B cell (primary cell): ENCODE results near the gene GLIPR2. TPM values are rescaled to one million over a fixed set of nuclear protein-coding genes. Genes with fewer than 3 reads are reported as not detected.

Source experiments
- ATAC-seq: fragments of 200-7000 bp; cut with Tn5 transposase; one replicate; pipeline ENCODE4 v1.10.0; 2021; ENCODE audit warnings: low read depth, mild to moderate bottlenecking, moderate number of reproducible peaks, moderate library complexity
- CTCF ChIA-PET: fragments of 350-600 bp; sonication (Branson Sonifier 250); formaldehyde crosslinking; loops from one replicate; lab custom pipeline; 2021; ENCODE audit warnings: antibody characterized with exemption, inconsistent platforms; lab: Charles Lee
- POLR2A ChIA-PET: fragments of 350-600 bp; sonication (Branson Sonifier 250); formaldehyde crosslinking; loops from one replicate; lab custom pipeline; 2021; ENCODE audit warnings: antibody characterized with exemption; lab: Charles Lee
- DNase-seq: peaks from one replicate; pipeline ENCODE4 v3.0.0; 2013
- H2AFZ ChIP-seq: 2 replicates; pipeline ENCODE4 v1.6.1; 2012; ENCODE audit warnings: mild to moderate bottlenecking, low read depth, low read length; ENCODE audit not compliant: insufficient read depth, poor library complexity, severe bottlenecking
- H3K27ac ChIP-seq, 2 donors: 1 replicate in 1 of 2; 2 replicates in 1 of 2; pipeline ENCODE4 v1.5.1; 2012 to 2013; ENCODE audit warnings: low read length in 2 of 2, mild to moderate bottlenecking in 2 of 2, moderate library complexity in 1 of 2
- H3K27me3 ChIP-seq, 4 experiments: fragments of 200-600 bp in 1 of 4; sonication (generic) in 1 of 4; replicated peaks in 1 of 4; 1 replicate in 2 of 4; 2 replicates in 2 of 4; pipeline versions ENCODE4 v1.6.1 to v1.7.0; 2013 to 2016; ENCODE audit warnings: low read length in 3 of 4, mild to moderate bottlenecking in 2 of 4, mixed read lengths in 1 of 4, moderate library complexity in 1 of 4; ENCODE audit not compliant: insufficient read depth in 4 of 4, control insufficient read depth in 3 of 4; ENCODE audit errors: control extremely low read depth in 1 of 4
- H3K36me3 ChIP-seq, 2 experiments: replicated peaks in 1 of 2; 1 replicate in 1 of 2; 2 replicates in 1 of 2; pipeline versions ENCODE4 v1.6.1 to v1.7.1; 2013; ENCODE audit warnings: low read length in 1 of 2; ENCODE audit not compliant: insufficient read depth in 2 of 2, control insufficient read depth in 1 of 2; ENCODE audit errors: control extremely low read depth in 1 of 2, extremely low read depth in 1 of 2
- H3K4me1 ChIP-seq, 2 donors: fragments of 200-600 bp in 1 of 2; sonication (generic) in 1 of 2; 1 replicate in 1 of 2; 2 replicates in 1 of 2; pipeline versions ENCODE4 v1.5.1 to v1.6.1; 2013 to 2017; ENCODE audit warnings: low read length in 2 of 2; ENCODE audit not compliant: control insufficient read depth in 2 of 2, insufficient read depth in 2 of 2
- H3K4me2 ChIP-seq: replicated peaks from 2 replicates; pipeline ENCODE3; 2012; ENCODE audit warnings: mild to moderate bottlenecking, low read depth, low read length; ENCODE audit not compliant: poor library complexity, severe bottlenecking
- H3K4me3 ChIP-seq, 5 experiments: fragments of 200-600 bp in 1 of 5; sonication (generic) in 1 of 5; 1 replicate in 3 of 5; 2 replicates in 2 of 5; pipeline versions ENCODE4 v1.5.1 to v1.7.0; 2011 to 2016; ENCODE audit warnings: low read length in 4 of 5, mild to moderate bottlenecking in 4 of 5, low read depth in 2 of 5, control low read depth in 1 of 5, moderate library complexity in 1 of 5; ENCODE audit not compliant: insufficient read depth in 1 of 5; ENCODE audit errors: control extremely low read depth in 1 of 5, extremely low read depth in 1 of 5
- H3K79me2 ChIP-seq: fragments of 200-600 bp; sonication (generic); one replicate; pipeline ENCODE4 v1.6.0; 2016; ENCODE audit warnings: low read length; ENCODE audit not compliant: control insufficient read depth, insufficient read depth
- H3K9ac ChIP-seq: fragments of 200-600 bp; sonication (generic); 2 replicates; pipeline ENCODE4 v1.6.1; 2017; ENCODE audit warnings: mild to moderate bottlenecking, low read length, moderate library complexity
- H3K9me3 ChIP-seq, 3 donors: one replicate each; pipeline versions ENCODE4 v1.6.1 to v1.7.1; 2013; ENCODE audit warnings: low read length in 2 of 3; ENCODE audit not compliant: control insufficient read depth in 2 of 3, insufficient read depth in 1 of 3; ENCODE audit errors: control extremely low read depth in 1 of 3
- H4K20me1 ChIP-seq: 2 replicates; pipeline ENCODE4 v1.6.0; 2012; ENCODE audit warnings: mild to moderate bottlenecking, low read length; ENCODE audit not compliant: insufficient read depth, control insufficient read depth, poor library complexity, severe bottlenecking
- H3K27ac Mint-ChIP-seq: one replicate; pipeline ENCODE4 v1.8.0; 2021; ENCODE audit warnings: mixed read lengths
- H3K27me3 Mint-ChIP-seq: one replicate; pipeline ENCODE4 v1.8.0; 2021; ENCODE audit warnings: mixed read lengths
- H3K4me1 Mint-ChIP-seq: one replicate; pipeline ENCODE4 v1.8.0; 2021; ENCODE audit warnings: mixed read lengths
- H3K4me3 Mint-ChIP-seq: one replicate; pipeline ENCODE4 v1.8.0; 2021; ENCODE audit warnings: mixed read lengths
- H3K9me3 Mint-ChIP-seq: one replicate; pipeline ENCODE4 v1.8.0; 2022; ENCODE audit warnings: mixed read lengths; ENCODE audit not compliant: insufficient read depth
- EZH2 ChIP-seq: IDR thresholded peaks from 2 replicates; pipeline ENCODE4 v1.6.1; 2012; ENCODE audit warnings: borderline replicate concordance, low read depth, mild to moderate bottlenecking, moderate library complexity, low read length; ENCODE audit not compliant: insufficient read depth, poor library complexity, severe bottlenecking
- WGBS: methylation state at CpG from one replicate; pipeline ENCODE4 v1.1.5; 2013; ENCODE audit warnings: missing lambda C conversion rate; ENCODE audit not compliant: insufficient coverage; 5-methylcytosine and 5-hydroxymethylcytosine counted together
- intact Hi-C: fragments of 100-400 bp; cut with micrococcal nuclease; formaldehyde crosslinking; loops from one replicate; pipeline ENCODE4 v1.10.0; 2022
- polyA plus RNA-seq: library from polyadenylated mRNA; depleted of rRNA; stranded (reverse); fragments of >200 nt; gene quantifications from 2 replicates; pipeline ENCODE4 v1.2.3, GENCODE V29; 2012
- total RNA-seq, 2 donors: library from RNA; stranded (reverse); fragments of 120-200 nt in 1 of 2; gene quantifications; 1 replicate in 1 of 2; 2 replicates in 1 of 2; pipeline versions ENCODE4 v1.2.3 to v1.2.4, GENCODE V29; 2013 to 2022
- TF ChIP-seq, protein P1 (sequence below): fragments of 200-600 bp; IDR thresholded peaks from one replicate; pipeline ENCODE4 v1.8.0; 2022; ENCODE audit warnings: antibody characterized with exemption, mild to moderate bottlenecking

The GLIPR2 gene
- total and polyA plus RNA-seq, 2 donors (not counting 1 experiment from before 2014, with no cell fraction given) = 13.7 to 14.6 TPM

DNA sequence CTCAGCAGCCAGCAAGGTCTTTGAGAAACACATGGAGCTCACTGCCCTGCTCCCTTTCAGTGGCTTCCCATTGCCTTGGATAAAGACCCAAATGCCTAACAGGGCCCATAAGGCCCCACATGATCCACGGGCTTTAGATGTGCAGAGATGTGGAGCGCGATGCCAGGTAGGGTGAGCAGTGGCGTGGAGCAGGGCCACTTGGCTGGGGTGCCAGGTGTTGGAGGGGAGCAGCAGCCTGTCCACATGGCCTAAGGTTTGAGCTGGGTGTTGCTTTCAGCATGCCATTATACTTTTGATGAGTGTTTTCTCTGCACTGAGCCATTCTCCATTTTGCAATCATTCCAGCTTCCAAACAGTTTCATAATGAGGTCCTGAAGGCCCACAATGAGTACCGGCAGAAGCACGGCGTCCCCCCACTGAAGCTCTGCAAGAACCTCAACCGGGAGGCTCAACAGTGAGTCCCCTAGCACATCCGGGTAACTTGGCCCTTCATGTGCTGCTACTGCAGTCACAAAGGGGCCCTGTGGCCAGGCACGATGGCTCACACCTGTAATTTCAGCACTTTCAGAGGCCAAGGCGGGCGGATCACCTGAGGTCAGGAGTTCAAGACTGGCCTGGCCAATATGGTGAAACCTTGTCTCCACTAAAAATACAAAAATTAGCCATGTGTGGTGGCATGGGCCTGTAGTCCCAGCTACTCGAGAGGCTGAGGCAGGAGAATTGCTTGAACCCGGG, 11.1 kb downstream of the GLIPR2 start:
- Histone ChIP-seq H3K9ac (no peak overlapping the region), H3K4me3 (no peak overlapping the region), H3K4me1 (peaks cover 51 to 82% of the 10 kb centered on the region in 2 donors), H3K27me3 (no peaks in the 10 kb centered on the region), H3K4me2 (no peak overlapping the region), H4K20me1 (no peaks in the 10 kb centered on the region), H3K36me3 (peaks cover 0 to 5% of the 10 kb centered on the region in 2 experiments), H3K79me2 (peaks cover 54% of the 10 kb centered on the region), H3K27ac (no peak overlapping the region), H3K9me3 (peaks cover 0 to 9% (median 5%) of the 10 kb centered on the region in 3 donors), H2AFZ (no peak overlapping the region)
- Mint-ChIP-seq H3K4me3 (no peak overlapping the region), H3K27ac (peak overlapping the region; percentile 56), H3K9me3 (no peaks in the 10 kb centered on the region), H3K4me1 (peaks cover 79% of the 10 kb centered on the region), H3K27me3 (no peaks in the 10 kb centered on the region)
- CTCF ChIA-PET = interaction anchor here (1.0 to 5.9 kb wide), 4 partner anchors 14 to 58 kb away, joined by 3 to 54 read pairs (median 10); partner anchors contain the start of gene CCIN
- TF ChIP-seq EZH2 = no peak
- TF ChIP-seq, protein P1, sequence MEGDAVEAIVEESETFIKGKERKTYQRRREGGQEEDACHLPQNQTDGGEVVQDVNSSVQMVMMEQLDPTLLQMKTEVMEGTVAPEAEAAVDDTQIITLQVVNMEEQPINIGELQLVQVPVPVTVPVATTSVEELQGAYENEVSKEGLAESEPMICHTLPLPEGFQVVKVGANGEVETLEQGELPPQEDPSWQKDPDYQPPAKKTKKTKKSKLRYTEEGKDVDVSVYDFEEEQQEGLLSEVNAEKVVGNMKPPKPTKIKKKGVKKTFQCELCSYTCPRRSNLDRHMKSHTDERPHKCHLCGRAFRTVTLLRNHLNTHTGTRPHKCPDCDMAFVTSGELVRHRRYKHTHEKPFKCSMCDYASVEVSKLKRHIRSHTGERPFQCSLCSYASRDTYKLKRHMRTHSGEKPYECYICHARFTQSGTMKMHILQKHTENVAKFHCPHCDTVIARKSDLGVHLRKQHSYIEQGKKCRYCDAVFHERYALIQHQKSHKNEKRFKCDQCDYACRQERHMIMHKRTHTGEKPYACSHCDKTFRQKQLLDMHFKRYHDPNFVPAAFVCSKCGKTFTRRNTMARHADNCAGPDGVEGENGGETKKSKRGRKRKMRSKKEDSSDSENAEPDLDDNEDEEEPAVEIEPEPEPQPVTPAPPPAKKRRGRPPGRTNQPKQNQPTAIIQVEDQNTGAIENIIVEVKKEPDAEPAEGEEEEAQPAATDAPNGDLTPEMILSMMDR = no peak
- 95% methylated on average over 14 of the region's 14 CpGs for WGBS
- intact Hi-C loops = no loop called here
- DNase-seq (no peak), ATAC-seq (no peak)
- POLR2A ChIA-PET = interaction anchor here (0.9 kb wide), 1 partner anchor 11 kb away, joined by 3 read pairs; the partner anchor contains the start of gene GLIPR2
